Muscle of arm (tissue), 14 donors: Measurements from ENCODE around the gene TTC39A. TPM values are rescaled to one million over a fixed set of nuclear protein-coding genes. Genes with fewer than 3 reads are reported as not detected.

ENCODE experiments used
- DNase-seq: peaks from one replicate; pipeline ENCODE4 v3.0.0-alpha.2; 2013
- long read RNA-seq, 11 donors: transcript quantifications; one replicate each; lab custom pipeline, GENCODE V29; 2026
- polyA plus RNA-seq, 12 donors: library from polyadenylated mRNA; unstranded; fragments of 120-200 nt; gene quantifications; one replicate each; pipeline ENCODE4 v1.2.1, GENCODE V29; 2013; ENCODE audit not compliant: insufficient read length in 12 of 12

TTC39A gene
- polyA plus RNA-seq: 10 to 100 TPM in 1 of 12 donors, 1 to 10 TPM in 10, not detected in 1; 2.0 to 18.9 (median 6.1) TPM
- long read RNA-seq, donor 1, partial matches to known transcripts: 5 of 5 reads
- long read RNA-seq, donor 1, other reads (novel, unspliced or antisense): 0 of 5 reads
- long read RNA-seq, donor 2: 0 reads
- long read RNA-seq, donor 3: 0 reads
- long read RNA-seq, donor 4: 0 reads
- long read RNA-seq, donor 5, partial matches to known transcripts: 0 of 1 reads
- long read RNA-seq, donor 5, other reads (novel, unspliced or antisense): 0 of 1 reads
- long read RNA-seq, donor 6: 0 reads
- long read RNA-seq, donor 7, partial matches to known transcripts: 0 of 1 reads
- long read RNA-seq, donor 7, other reads (novel, unspliced or antisense): 0 of 1 reads
- long read RNA-seq, donor 8: 0 reads
- long read RNA-seq, donor 9: 0 reads
- long read RNA-seq, donor 10: 0 reads
- long read RNA-seq, donor 11: 0 reads

DNA sequence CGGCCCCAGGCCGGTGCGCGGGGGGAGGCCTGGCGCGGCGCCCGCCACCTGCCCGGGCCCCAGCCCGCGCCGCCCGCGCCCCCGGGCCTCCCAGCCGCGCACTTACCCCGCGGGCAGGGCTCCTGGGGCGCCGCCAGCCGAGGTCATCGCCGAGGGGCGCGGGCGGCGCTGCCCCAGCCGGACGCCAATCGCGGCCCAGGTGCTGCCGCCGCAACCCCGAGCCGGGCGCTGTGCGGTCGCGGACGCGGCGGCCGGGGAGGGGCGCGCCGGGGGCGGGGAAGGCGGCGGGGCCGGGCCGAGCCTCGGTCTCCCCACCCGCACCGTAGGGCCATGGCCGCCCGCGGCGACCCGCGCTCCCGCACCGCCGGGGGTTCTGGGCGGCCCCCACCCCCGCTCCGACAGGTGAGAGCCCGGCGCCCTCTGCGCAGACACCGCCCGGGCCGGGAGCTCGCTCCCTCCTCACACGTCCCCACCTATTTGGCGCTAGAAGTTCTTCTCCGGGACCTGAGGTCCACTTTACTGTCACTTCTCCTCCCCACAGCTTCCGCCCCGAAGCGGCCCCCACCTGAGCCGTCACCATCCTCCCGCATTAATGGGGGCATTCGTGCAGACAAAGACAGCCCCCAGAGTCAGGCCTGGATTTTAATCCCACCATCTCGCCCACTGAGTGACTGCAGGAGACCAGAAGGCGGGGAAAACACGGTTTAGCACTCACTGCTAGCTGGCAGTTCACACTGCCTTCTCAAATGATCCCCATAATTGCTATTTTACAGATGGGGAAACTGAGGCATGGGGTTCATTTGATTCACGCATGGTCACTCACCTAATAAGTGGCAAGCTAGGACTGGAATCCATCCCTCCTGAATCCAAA is at the start of gene TTC39A:
TSS of gene TTC39A (minus strand) at position 232 of the 871 bp plus-strand sequence. CDS start at position 147, 85 bp downstream.
- DNase-seq: no peak

DNA sequence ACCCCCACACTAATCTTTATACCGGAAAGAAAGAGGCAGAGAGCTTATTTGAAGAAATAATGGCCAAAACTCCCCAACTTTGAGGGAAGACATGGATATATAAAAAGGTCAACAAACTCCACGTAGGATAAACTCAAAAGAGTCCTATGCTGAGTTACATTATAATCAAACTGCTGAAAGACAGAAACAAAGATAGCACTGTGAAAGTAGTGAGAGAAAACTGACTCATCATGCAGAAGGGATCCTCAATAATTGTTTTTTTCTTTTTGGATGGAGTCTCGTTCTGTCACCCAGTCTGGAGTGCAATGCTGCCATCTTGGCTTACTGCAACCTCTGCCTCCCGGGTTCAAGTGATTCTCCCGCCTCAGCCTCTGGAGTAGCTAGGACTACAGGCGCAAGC is 48.5 kb upstream of the TTC39A start:
- DNase-seq: no peak

DNA sequence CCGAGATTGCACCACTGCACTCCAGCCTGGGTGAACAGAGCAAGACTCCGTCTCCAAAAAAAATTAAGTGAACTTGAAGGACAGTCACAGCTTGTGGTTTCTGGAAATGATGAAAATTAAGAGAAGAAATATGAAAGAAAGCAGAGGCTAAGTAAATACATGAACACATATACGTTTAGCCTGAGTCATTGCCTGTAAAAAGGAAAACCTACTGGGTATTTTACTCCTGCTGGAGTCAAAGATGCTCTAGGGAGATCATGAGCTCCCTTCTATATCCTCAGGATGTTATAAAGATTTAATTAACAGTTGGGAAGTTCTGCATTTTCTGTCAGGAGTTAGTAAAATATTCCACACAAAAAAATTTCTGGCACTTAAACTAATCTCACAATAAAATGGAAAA is 43.5 kb upstream of the TTC39A start:
- no peak for DNase-seq

DNA sequence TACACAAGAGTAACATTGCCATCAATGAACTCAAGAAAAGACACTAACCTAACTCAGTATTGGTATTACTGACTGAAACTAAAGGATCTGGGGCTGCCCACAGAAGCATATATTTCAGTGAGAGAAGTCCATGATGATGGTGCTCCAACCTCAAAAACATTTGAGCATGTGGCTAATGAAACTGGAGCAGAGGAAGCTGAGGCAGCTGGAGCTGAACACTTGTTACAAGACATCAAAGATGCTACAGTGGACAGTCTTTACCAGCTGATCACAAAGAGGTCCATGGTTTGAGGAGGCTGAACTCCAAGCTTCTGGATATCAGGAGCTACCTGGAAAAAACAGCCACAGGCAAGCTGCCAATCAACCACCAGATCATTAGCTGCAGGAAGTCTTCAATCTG is 42.2 kb upstream of the TTC39A start:
- DNase-seq: no peak

DNA sequence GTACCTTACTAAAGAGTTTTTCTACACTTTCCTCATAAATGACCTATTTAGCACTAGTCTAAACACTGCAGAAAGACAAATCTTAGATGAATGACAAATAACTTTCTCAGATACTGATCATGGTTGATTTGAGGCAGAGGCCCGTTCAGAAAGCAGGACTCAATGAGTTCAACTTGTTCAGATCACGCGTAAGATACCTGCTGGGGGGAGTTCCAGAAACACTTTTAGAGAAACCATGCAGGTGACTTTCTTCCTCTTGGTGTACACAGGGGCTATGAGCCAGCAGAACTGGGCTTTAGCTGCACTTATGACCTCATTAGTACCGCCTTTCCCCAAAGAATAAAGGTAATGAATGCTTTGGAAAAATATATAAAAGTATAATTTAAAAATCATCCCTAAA is 38.8 kb upstream of the TTC39A start:
- no peak for DNase-seq

DNA sequence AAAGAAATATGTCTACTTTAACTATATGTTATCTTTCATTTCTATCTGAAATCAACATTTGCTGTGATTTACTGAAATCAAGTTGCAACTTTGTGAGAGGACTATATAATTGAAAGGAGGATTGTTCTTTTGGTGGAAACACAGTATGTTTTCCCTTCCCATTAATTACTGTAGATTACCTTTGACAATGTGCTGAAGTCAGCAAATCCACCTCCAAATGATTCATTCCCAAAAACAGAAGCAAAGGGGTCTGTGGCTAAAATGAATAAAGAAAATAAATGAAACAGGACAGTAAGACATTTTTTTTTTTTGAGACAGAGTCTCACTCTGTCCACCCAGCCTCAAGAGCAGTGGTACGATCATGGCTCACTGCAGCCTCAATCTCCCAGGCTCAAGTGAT is 35.4 kb upstream of the TTC39A start:
- no peak for DNase-seq

DNA sequence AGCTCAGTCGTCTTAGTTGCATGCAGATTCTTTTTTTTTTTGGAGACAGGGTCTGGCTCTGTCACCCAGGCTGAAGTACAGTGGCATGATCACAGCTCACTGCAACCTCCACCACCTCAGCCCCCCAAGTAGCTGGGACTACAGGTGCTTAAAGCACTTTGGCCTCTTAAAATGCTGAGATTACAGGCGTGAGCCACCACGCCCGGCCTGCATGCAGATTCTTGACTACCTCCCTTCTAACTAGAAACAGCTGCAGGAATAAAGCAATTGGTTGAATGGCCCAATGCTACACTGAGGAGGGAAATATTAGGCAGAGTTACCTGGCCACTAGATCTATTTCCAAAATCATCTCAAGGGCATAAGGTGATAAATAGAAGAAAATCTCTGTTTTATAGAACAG is 29.5 kb upstream of the TTC39A start:
- DNase-seq: no peak

DNA sequence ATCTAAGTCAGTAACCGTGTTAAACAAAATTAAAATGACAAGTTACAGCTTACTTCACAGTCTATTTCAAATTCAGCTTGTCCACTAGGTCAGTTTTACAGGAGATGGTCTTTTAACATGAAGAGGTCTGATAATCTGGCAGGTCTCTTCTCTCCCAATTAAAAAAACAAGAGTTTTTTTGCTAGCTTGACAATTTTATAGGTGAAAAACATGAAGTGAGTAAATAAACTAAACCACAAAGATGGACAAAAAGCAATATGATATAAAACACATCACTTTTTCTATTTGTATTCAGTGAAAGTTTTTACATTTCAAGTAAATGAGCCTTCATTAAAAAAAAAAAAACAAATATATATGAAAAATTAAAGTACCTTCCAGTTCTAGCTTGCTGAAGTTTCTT is 25.0 kb upstream of the TTC39A start:
- no peak for DNase-seq

DNA sequence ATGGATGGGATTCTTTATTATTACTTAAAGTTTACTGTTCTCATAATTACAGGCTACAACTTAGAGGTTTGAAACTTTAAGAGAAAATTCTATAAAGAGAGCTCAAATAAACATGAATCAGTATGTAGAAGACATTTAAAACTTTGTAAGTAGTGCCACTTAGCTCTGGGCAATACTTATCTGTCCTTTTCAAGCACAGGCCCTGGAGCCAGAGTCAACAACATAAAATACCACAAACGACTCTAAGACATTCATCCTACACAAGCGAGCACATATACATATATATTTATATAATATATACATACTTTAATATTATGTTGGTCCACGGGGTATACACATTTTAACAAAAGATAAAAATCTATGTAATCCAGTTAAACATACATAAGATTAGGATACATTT is 24.1 kb upstream of the TTC39A start:
- no peak for DNase-seq

DNA sequence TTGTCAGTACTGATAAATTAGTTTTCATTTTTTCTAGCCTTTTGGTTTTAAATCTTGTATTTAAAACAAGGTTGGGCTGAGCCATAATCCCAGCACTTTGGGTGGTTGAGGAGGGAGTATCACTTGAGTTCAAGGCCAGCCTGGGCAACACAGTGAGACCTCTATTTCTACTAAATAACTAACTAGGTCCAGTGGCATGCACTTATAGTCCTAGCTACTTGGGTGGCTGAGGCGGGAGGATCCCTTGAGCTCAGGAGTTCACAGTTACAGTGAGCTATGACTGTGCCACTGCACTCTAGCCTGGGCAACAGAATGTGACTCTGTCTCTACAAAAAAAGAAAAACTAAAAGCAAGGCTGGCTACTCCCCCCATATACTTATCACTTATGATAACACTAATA is 21.5 kb upstream of the TTC39A start:
- DNase-seq: no peak

DNA sequence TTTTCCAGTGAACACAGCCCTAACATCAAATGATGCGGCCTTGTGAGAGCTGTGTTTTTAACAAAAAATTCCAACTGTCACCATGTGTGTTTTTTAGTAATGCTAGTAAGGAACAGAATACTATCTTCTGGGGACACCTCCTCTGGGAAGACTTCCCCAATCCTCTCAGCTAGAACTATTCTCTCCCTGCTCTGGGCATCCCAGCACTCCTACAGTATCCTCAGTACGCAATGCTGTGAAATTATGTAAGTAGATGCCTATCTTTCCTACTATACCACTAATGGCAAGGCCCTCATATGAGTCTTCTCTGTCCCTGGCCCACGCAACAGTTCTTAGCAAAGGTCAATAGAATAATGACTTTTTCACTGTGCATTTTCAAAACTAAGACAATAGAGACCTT is 19.5 kb upstream of the TTC39A start:
- no peak for DNase-seq

DNA sequence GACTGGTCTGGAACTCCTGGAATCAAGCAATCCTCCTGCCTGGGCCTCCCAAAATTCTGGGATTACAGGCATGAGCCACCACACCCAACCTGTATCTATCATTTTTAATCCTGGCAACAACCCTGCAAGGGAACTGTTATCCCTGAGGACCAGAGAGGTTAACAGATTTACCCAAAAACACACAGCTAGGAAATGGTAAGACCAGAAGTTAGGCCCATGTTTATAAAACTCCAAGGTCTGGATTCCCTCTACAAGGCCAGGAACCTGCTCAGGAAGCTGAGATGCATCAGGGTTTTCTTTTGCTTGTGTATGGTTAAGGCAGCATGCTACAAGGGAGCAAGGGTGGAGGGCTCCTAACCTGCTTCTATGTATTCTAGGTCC is 17.8 kb upstream of the TTC39A start:
- no peak for DNase-seq

DNA sequence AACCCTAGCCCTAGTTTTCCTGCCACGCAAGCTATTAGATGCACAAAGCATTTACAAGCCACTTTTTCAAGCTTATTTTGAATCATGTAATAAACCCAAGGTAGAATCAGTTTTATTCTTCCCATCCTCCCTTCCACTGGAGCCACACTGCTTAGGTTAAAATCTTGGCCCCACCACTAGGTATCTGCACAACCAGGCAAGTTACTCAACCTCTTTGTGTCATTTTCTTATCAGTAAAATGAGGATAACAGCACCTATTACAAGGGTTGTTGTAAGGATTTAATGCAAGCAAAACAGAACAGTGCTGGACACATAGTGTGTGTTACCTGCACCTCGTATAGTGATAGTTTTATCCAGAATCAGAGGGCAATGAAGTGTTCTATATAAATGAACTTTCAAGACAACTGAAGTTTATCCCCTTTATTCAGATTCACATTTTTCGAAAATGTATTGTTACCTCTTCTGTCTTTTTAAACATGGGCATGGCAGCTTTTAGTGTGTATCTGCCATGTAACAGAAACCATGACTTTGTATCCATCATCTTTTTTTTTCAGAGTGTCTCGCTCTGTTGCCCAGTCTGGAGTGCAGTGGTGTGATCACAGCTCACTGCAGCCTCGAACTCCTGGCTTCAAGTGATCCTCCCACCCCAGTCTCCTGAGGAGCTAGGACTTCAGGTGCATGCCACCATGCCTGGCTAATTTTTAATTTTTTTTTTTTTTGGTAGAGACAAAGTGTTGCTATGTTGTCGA is 17.2 kb upstream of the TTC39A start:
- no peak for DNase-seq

DNA sequence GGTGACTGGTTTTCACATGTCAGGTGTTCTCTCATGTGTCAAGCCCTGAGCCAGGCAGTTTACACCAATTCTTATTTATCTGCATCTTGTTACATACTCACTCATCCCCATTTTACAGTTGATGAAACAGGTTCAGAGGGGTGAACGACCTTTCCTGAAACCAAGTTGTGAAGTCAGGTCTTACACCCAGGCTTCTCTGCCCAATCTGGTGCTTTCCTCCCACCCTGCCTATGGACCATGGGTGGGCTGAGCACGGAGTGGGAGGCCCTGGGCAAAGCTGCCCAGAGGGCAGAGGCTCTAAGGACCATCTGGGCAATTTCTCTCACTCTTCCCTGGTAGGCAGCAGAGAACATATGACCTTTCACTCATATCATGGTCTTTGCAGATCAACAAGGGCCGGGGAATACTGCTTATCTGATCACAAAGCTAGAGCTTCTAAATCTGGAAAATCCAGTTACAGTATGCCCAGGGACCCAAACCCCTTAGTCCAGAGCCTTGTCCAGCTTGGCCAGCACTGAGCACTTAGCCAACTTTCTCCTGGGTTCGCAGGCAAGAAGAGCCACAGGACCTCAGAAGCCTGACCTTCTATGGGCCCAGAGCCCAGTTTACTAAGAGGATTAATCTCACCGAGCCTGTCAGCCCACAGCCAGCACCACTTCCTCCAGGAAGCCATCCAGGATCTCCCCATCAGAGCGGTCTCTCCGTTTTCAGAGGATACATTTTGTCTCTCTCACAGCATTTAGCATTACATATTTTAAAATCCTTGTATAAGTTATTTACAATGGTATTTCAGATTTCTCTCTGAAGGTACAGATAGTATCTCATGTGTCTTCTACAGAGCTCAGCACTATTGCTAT is 16.0 kb upstream of the TTC39A start:
- DNase-seq: no peak

DNA sequence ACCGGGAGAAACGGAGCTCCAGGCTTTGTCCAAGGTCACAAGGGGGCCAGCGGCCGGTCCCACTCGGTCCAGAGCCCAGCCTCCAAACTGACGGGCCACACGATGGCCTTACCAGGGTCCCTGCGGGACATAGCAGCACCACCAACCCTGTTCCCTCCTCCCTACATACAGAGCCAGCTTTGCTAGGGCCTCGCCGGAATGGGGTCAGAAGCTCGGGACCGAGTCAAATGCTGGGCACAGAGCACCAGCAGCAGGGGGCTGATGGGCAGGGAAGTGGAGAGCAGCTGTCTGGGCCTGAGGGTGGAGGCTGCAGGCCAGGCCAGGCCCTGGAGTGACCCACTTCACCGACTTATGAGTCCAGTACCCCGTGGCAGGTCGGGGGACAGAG is 14.9 kb upstream of the TTC39A start:
- DNase-seq: no peak

DNA sequence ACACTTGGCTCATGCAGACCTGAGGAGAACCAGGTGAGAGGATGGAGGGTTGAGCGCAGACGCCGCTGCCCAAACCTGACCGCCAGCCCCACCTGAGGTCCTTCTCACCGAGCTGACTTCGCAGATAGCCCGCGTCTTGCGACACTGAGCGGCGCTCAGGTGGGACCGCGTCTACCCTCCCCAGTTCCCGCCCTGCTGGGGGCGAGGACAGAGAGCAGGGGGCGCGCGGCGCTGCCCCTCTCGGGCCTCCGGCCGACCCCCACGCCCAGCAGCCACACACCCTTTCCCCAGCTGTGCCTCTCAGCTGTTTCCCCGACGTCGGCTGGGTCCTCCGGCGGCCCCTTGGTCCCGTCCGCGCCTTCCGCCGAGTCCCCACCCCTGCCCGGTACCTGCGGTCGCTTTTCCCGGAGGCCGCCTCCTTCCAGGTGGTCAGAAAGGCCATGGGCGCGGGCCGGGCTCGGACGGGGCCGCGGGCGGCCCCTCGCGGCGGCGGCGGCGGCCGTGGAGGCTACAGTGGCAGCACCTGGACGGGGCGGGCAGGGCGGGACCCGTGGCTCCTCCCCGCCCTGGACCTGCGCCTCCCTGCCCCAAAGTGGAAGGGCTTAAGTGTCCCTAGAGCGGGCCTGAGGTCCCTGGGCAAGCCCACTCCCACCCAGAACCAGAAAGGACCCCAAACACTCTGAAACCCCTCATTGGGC is 14.4 kb upstream of the TTC39A start:
- no peak for DNase-seq

DNA sequence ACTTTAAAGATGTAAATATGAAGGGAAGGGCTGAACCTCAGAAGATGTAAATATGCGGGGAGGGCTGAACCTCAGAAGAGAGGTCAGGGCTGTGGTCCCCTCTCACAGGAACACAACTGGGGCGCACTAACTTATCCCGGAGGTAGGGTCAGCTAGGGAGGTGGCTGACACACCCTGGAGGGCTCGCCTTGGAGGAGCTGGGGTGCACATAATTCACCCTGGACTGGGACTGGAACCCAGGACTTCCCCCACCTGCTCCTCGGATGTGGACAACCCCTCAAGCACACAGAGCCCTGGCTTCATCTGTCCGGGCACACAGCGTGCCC is 13.9 kb upstream of the TTC39A start:
- DNase-seq: no peak

DNA sequence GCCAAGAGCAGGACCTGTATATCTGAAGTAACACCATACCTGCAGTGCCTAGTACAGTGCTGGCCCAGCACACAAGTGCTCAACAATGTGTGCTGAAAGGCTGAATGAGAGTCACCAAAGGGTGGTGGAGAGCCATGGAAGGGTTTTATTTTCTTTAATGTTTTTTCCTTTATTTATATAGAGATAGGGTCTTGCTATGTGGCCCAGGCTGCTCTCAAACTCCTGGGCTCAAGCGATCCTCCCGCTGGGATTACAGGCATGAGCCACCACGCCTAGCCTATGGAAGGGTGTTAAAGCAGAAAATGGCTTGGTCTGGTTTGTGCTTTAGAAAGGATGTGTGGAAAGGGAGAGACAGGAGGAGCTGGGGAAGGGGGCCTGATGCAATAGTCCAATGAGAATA is 13.3 kb upstream of the TTC39A start:
- DNase-seq: no peak

DNA sequence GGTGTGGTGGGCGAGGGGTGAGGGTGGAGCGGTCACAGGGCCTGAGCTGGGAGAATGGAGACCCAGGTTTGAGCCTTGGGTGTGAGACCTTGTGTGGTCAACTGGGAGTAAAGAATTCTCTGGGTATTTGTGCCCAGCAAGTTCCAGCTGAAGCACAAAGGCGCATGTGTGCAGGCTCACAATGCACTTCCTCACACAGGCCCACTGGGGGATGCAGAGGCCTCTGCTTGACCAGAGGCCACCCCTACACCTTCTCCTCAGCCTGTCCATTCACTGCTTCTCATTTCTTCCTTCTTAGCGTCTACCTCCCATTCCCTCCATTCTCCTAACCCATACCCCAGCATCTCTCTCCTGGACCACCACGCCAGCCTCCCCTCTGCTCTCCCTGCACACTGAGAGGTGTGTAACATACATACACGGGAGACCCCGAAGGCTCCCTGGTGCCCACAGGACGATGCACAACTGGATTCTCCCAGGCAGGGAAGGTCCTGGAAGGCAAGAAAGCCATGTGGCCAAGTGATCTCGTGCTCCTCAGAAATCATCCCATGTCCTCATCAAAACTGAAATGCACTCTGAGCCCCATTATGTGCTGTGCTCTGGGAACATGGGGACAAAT is 12.3 kb upstream of the TTC39A start:
- no peak for DNase-seq

DNA sequence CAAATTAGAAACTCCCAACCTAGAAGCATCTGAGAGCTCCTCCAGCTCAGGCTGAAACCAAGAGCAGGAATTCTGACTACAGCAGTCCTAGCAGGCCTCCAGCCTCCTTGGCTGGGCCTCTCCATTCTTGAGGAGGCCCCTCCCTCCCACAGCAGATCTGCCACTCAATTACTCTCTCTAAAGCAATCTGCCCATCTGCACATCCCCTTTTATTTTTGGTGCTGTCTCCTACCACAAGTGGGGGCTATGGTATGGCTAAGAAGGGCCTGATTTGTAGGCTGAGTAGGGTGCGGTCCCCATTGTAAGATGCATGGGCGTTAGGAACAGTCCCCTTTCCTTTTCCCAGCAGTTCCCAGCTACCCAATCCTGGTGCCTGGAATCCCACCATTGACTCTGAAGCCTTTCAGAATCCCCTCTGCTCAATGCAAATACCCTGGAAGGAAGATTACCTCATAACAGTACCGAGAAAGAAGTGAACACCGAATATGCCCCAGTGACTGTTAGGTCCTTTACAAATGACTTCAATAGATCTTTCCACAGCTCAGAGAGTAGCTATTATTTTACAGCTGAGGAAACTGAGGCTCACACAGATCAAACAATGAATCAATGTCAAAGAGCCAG is 11.6 kb upstream of the TTC39A start:
- DNase-seq: no peak
